Right lobe of liver (tissue), 6 donors: ENCODE measurements around the gene GBP3. TPM values are rescaled to one million over a fixed set of nuclear protein-coding genes. Genes with fewer than 3 reads are reported as not detected.
"Not testable (repeated sequence)": the region's sequence is repeated elsewhere in the genome, so short reads cannot be mapped to it uniquely, and the experiment has no call there.

Experiments
- ATAC-seq, 4 donors: fragments of 200-7000 bp; cut with Tn5 transposase; one replicate each; pipeline ENCODE4 v1.9.1; 2020; ENCODE audit warnings: mild to moderate bottlenecking in 4 of 4, moderate library complexity in 4 of 4
- DNase-seq, 3 donors: peaks; one replicate each; pipeline ENCODE4 v3.0.0-alpha.2; 2020
- H3K27ac ChIP-seq, 3 donors: fragments of 200-600 bp; one replicate each; pipeline ENCODE4 v1.8.0; 2022
- H3K27me3 ChIP-seq, 2 donors: fragments of 200-600 bp; one replicate each; pipeline ENCODE4 v1.8.0; 2022
- H3K36me3 ChIP-seq, 4 donors: fragments of 200-600 bp; sonication (generic) in 1 of 4; one replicate each; pipeline versions ENCODE4 v1.5.1 to v1.8.0; 2017 to 2022; ENCODE audit warnings: control low read depth in 1 of 4
- H3K4me1 ChIP-seq, 4 donors: fragments of 200-600 bp; sonication (generic) in 1 of 4; one replicate each; pipeline versions ENCODE4 v1.5.1 to v1.8.0; 2017 to 2022; ENCODE audit warnings: control low read depth in 1 of 4
- H3K4me3 ChIP-seq, 3 donors: fragments of 200-600 bp; one replicate each; pipeline ENCODE4 v1.8.0; 2022
- H3K9me3 ChIP-seq, 4 donors: fragments of 200-600 bp; sonication (generic) in 1 of 4; one replicate each; pipeline versions ENCODE4 v1.5.1 to v1.8.0; 2017 to 2022; ENCODE audit warnings: control low read depth in 1 of 4
- CTCF ChIP-seq, 4 donors: fragments of 200-600 bp in 3 of 4; fragments of 450-650 bp in 1 of 4; IDR thresholded peaks; one replicate each; pipeline versions ENCODE4 v1.5.1 to v1.8.0; 2016 to 2022; ENCODE audit warnings: antibody characterized with exemption in 4 of 4, mild to moderate bottlenecking in 2 of 4
- POLR2A ChIP-seq: fragments of 450-650 bp; IDR thresholded peaks from one replicate; pipeline ENCODE4 v1.6.1; 2017; ENCODE audit warnings: antibody characterized with exemption, mild to moderate bottlenecking
- WGBS: methylation state at CpG from one replicate; pipeline ENCODE4 v1.1.6; 2018; ENCODE audit warnings: low coverage, low lambda C conversion rate; ENCODE audit not compliant: insufficient coverage; ENCODE audit errors: missing lambda C conversion rate; 5-methylcytosine and 5-hydroxymethylcytosine counted together
- intact Hi-C, 2 donors: fragments of 100-400 bp; cut with DNase I; formaldehyde crosslinking; loops; one replicate each; pipeline versions ENCODE4 v1.11.2 to v1.14.1; 2022
- total RNA-seq, 6 experiments: library from RNA; depleted of rRNA in 2 of 6; stranded (reverse); fragments of >200 nt in 2 of 6; fragmentation: NEBNext Ultra II Directional in 3 of 6; extraction: Animal tissue kit (Norgen Biotek cat#: 25700) in 3 of 6; gene quantifications; one replicate each; pipeline versions ENCODE4 v1.1.0 to v1.2.4, GENCODE V29; 2016 to 2023
- donor health status: DM: no; HTN: yes; CAD: no.
- donor health status: DM: no; HTN: no; CAD: no.
- donor health status: DM: no; HTN: no; CAD: no.
- donor health status: DM: no; HTN: yes; CAD: no.
- donor health status: DM: no; HTN: yes; CAD: no.

Gene GBP3
- total RNA-seq, 6 experiments from 2014 or later, result 4.3 to 24.6 (median 11.7) TPM

- 71% methylated on average over 1 of the region's 1 CpG for WGBS
- H3K36me3 ChIP-seq, result peaks cover 8 to 55% (median 22%) of the 10 kb centered on the region in 4 donors
- no peak for TF ChIP-seq CTCF (IDR thresholded peaks at IDR 0.05)
- no peak for TF ChIP-seq POLR2A
Measured at GRCh38 chr1:89051955-89052312, 29.3 kb upstream of the GBP3 start.

GRCh38 chr1:89051300-89051954 lies 28.8 kb upstream of the GBP3 start:
- H3K27ac ChIP-seq, result no peak overlapping the region
- H3K27me3 ChIP-seq, result no peaks in the 10 kb centered on the region
- no peak overlapping the region for H3K4me3 ChIP-seq
- peaks cover 8 to 50% (median 19%) of the 10 kb centered on the region in 4 donors for H3K36me3 ChIP-seq
- no peaks in the 10 kb centered on the region for H3K9me3 ChIP-seq
- TF ChIP-seq CTCF (IDR thresholded peaks at IDR 0.05) (no peak), POLR2A (no peak)
- DNase-seq (no peak), ATAC-seq (peak in 1 of 4 donors; percentile 29)
- no peaks in the 10 kb centered on the region for H3K4me1 ChIP-seq
- WGBS, result 81% methylated on average over 9 of the region's 9 CpGs
- intact Hi-C loops, result no loop called here

More at GRCh38 chr1:89051955-89052312, 29.3 kb upstream of the GBP3 start:
- no peaks in the 10 kb centered on the region for H3K4me1 ChIP-seq
- H3K27me3 ChIP-seq, result no peaks in the 10 kb centered on the region
- intact Hi-C loops, result no loop called here
- H3K4me3 ChIP-seq, result no peak overlapping the region
- no peak overlapping the region for H3K27ac ChIP-seq
- DNase-seq (no peak), ATAC-seq (no peak)
- H3K9me3 ChIP-seq, result no peaks in the 10 kb centered on the region

GRCh38 chr1:89050649-89051033 lies 28.0 kb upstream of the GBP3 start:
- Histone ChIP-seq H3K9me3 (no peaks in the 10 kb centered on the region), H3K4me3 (no peak overlapping the region), H3K27me3 (no peaks in the 10 kb centered on the region), H3K4me1 (peaks cover 0 to 5% (median 1%) of the 10 kb centered on the region in 4 donors), H3K36me3 (peaks cover 8 to 42% (median 15%) of the 10 kb centered on the region in 4 donors), H3K27ac (no peak overlapping the region)
- TF ChIP-seq CTCF (IDR thresholded peaks at IDR 0.05) (no peak), POLR2A (no peak)
- DNase-seq (no peak), ATAC-seq (peak in 1 of 4 donors; percentile 10)
- intact Hi-C loops, result no loop called here
- 100% methylated on average over 3 of the region's 11 CpGs for WGBS

- H3K27me3 ChIP-seq, intact Hi-C loops, H3K4me3 ChIP-seq, H3K9me3 ChIP-seq, H3K4me1 ChIP-seq, ATAC-seq, DNase-seq, H3K27ac ChIP-seq: not testable (repeated sequence)
- 81% methylated on average over 7 of the region's 9 CpGs for WGBS
- H3K36me3 ChIP-seq, result peaks cover 8 to 37% (median 14%) of the 10 kb centered on the region in 4 donors
Measured at GRCh38 chr1:89049901-89050648, 27.4 kb upstream of the GBP3 start.

- WGBS, result 100% methylated on average over 1 of the region's 4 CpGs
- H3K4me3 ChIP-seq, intact Hi-C loops, DNase-seq, ATAC-seq, H3K9me3 ChIP-seq, H3K27me3 ChIP-seq, H3K27ac ChIP-seq: not testable (repeated sequence)
- Histone ChIP-seq H3K36me3 (peaks cover 7 to 32% (median 14%) of the 10 kb centered on the region in 4 donors), H3K4me1 (peaks cover 0 to 15% (median 7%) of the 10 kb centered on the region in 4 donors)
Measured at GRCh38 chr1:89049187-89049586, 26.5 kb upstream of the GBP3 start.
